HCT116 (cell line): Measurements from ENCODE around the gene PTH2. TPM values are rescaled to one million over a fixed set of nuclear protein-coding genes. Genes with fewer than 3 reads are reported as not detected.

Source experiments
- ATAC-seq: fragments of 200-7000 bp; cut with Tn5 transposase; 2 replicates; pipeline ENCODE4 v1.9.1; 2020; ENCODE audit warnings: mild to moderate bottlenecking, moderate library complexity
- BruUV-seq: library from RNA; stranded (reverse); fragments of 400-500 nt; replicated peaks from 2 replicates; lab custom pipeline; 2021; lab: Mats Ljungman, UMichigan
- CTCF ChIA-PET: fragments of 300-600 bp; sonication (Branson Sonifier 250); formaldehyde crosslinking; loops from one replicate; lab custom pipeline; 2021; ENCODE audit warnings: antibody characterized with exemption; lab: Charles Lee
- POLR2A ChIA-PET: fragments of 300-600, 350-600 bp; sonication (Branson Sonifier 250); formaldehyde crosslinking; loops from one replicate; lab custom pipeline; 2021; ENCODE audit warnings: antibody characterized with exemption; lab: Charles Lee
- RAD21 ChIA-PET, 2 experiments: fragments of 300-600 bp; sonication (Branson Sonifier 250); formaldehyde crosslinking; loops; one replicate each; lab custom pipeline; 2023; ENCODE audit warnings: low total read pairs in 2 of 2; ENCODE audit not compliant: uncharacterized antibody in 2 of 2, unreplicated experiment in 2 of 2, low non-redundant PET in 1 of 2; lab: Charles Lee
- DNase-seq: peaks from one replicate; pipeline ENCODE4 v3.0.0-alpha.2; 2010; ENCODE audit warnings: low read depth, low spot score
- H2AFZ ChIP-seq: fragments of 200-600 bp; shearing (Covaris generic), sonication (generic); 2 replicates; pipeline ENCODE4 v1.6.1; 2017; ENCODE audit warnings: low read depth, mixed run types, mixed read lengths, antibody characterized with exemption, low read length; ENCODE audit not compliant: poor library complexity, severe bottlenecking
- H3K27ac ChIP-seq: 2 replicates; pipeline ENCODE4 v1.5.1; 2012; ENCODE audit warnings: low read depth, low read length
- H3K27me3 ChIP-seq: fragments of 200-600 bp; sonication (generic); 2 replicates; pipeline ENCODE4 v1.6.1; 2016; ENCODE audit warnings: mixed run types, low read length, mixed read lengths; ENCODE audit not compliant: insufficient read depth
- H3K36me3 ChIP-seq, 2 experiments: fragments of 200-500 bp in 1 of 2; fragments of 200-600 bp in 1 of 2; sonication (Bioruptor generic) in 1 of 2; sonication (generic) in 1 of 2; 2 replicates each; pipeline versions ENCODE4 v1.5.1 to v1.6.1; 2014 to 2016; ENCODE audit warnings: low read length in 2 of 2, inconsistent platforms in 1 of 2, mixed read lengths in 1 of 2, mixed run types in 1 of 2; ENCODE audit not compliant: insufficient read depth in 2 of 2, control insufficient read depth in 1 of 2
- H3K4me1 ChIP-seq, 2 experiments: fragments of 200-600 bp in 1 of 2; sonication (generic) in 1 of 2; 2 replicates each; pipeline versions ENCODE4 v1.5.1 to v1.6.1; 2012 to 2017; ENCODE audit warnings: low read length in 2 of 2, inconsistent platforms in 1 of 2, mild to moderate bottlenecking in 1 of 2, mixed read lengths in 1 of 2, mixed run types in 1 of 2, moderate library complexity in 1 of 2; ENCODE audit not compliant: insufficient read depth in 2 of 2, control insufficient read depth in 1 of 2
- H3K4me2 ChIP-seq: fragments of 200-600 bp; sonication (generic); 2 replicates; pipeline ENCODE4 v1.6.1; 2017; ENCODE audit warnings: mixed run types, low read length, mixed read lengths
- H3K4me3 ChIP-seq, 2 experiments: fragments of 200-600 bp in 1 of 2; sonication (generic) in 1 of 2; replicated peaks in 1 of 2; 2 replicates each; pipeline ENCODE4 v1.5.1; 2011 to 2016; ENCODE audit warnings: low read length in 2 of 2, control low read depth in 1 of 2, low read depth in 1 of 2, mild to moderate bottlenecking in 1 of 2, mixed read lengths in 1 of 2, mixed run types in 1 of 2
- H3K79me2 ChIP-seq: fragments of 200-600 bp; sonication (generic); 2 replicates; pipeline ENCODE4 v1.6.1; 2017; ENCODE audit warnings: mild to moderate bottlenecking, mixed run types, low read length, moderate library complexity, mixed read lengths; ENCODE audit not compliant: insufficient read depth
- H3K9ac ChIP-seq: fragments of 200-600 bp; sonication (generic); 2 replicates; pipeline ENCODE4 v1.6.1; 2016; ENCODE audit warnings: low read length, mixed read lengths
- H3K9me2 ChIP-seq: fragments of 200-600 bp; sonication (generic), shearing (Covaris generic); 2 replicates; pipeline ENCODE4 v1.6.1; 2017; ENCODE audit warnings: mixed run types, mild to moderate bottlenecking, moderate library complexity; ENCODE audit not compliant: insufficient read depth
- H3K9me3 ChIP-seq, 2 experiments: fragments of 200-500 bp in 1 of 2; fragments of 200-600 bp in 1 of 2; sonication (Bioruptor generic) in 1 of 2; sonication (generic) in 1 of 2; 2 replicates each; pipeline ENCODE4 v1.6.1; 2014 to 2017; ENCODE audit warnings: low read length in 2 of 2, mixed read lengths in 2 of 2, inconsistent platforms in 1 of 2, low read depth in 1 of 2, mild to moderate bottlenecking in 1 of 2, mixed run types in 1 of 2, moderate library complexity in 1 of 2; ENCODE audit not compliant: control insufficient read depth in 1 of 2, insufficient read depth in 1 of 2
- H4K20me1 ChIP-seq: fragments of 200-600 bp; sonication (generic), shearing (Covaris generic); 2 replicates; pipeline ENCODE4 v1.6.1; 2017; ENCODE audit warnings: mixed run types, mild to moderate bottlenecking, moderate library complexity; ENCODE audit not compliant: insufficient read depth
- ATF3 ChIP-seq: IDR thresholded peaks from 2 replicates; pipeline ENCODE4 v1.6.1; 2012
- CBX3 ChIP-seq: IDR thresholded peaks from 2 replicates; pipeline ENCODE4 v1.6.1; 2012; ENCODE audit warnings: low read depth
- EGR1 ChIP-seq: IDR thresholded peaks from 2 replicates; pipeline ENCODE4 v1.6.1; 2012; ENCODE audit warnings: low read depth
- POLR2A ChIP-seq: IDR thresholded peaks from 2 replicates; pipeline ENCODE4 v1.7.0; 2011; ENCODE audit warnings: borderline replicate concordance; ENCODE audit not compliant: insufficient read depth, insufficient read length; ENCODE audit errors: extremely low read depth
- REST ChIP-seq: IDR thresholded peaks from 2 replicates; pipeline ENCODE4 v1.6.1; 2012; ENCODE audit warnings: low read depth
- SP1 ChIP-seq: IDR thresholded peaks from 2 replicates; pipeline ENCODE4 v1.6.1; 2012; ENCODE audit warnings: low read depth
- SRF ChIP-seq: IDR thresholded peaks from 2 replicates; pipeline ENCODE4 v1.6.1; 2012; ENCODE audit warnings: low read depth
- TCF7L2 ChIP-seq: IDR thresholded peaks from 2 replicates; pipeline ENCODE4 v1.7.0; 2011; ENCODE audit warnings: borderline replicate concordance, inconsistent platforms; ENCODE audit not compliant: insufficient read depth, insufficient read length; ENCODE audit errors: extremely low read depth
- ZBTB33 ChIP-seq: IDR thresholded peaks from 2 replicates; pipeline ENCODE4 v1.6.1; 2011; ENCODE audit warnings: mild to moderate bottlenecking, low read length, moderate library complexity; ENCODE audit not compliant: insufficient replicate concordance; ENCODE audit errors: extremely low read depth
- ZFX ChIP-seq: fragments of 450-650 bp; IDR thresholded peaks from 2 replicates; pipeline ENCODE4 v1.6.1; 2017
- ZNF274 ChIP-seq: fragments of 200-500 bp; sonication (Bioruptor generic); IDR thresholded peaks from 2 replicates; pipeline ENCODE4 v1.6.1; 2014; ENCODE audit warnings: mild to moderate bottlenecking, low read depth, low read length, inconsistent platforms
- intact Hi-C: fragments of 100-400 bp; cut with micrococcal nuclease; formaldehyde crosslinking; loops from 2 replicates; pipeline ENCODE4 v1.10.0; 2022
- total RNA-seq: library from RNA; stranded (reverse); gene quantifications from one replicate; pipeline ENCODE4 v1.2.1, GENCODE V29; 2021; ENCODE audit not compliant: unreplicated experiment
- TF ChIP-seq, protein P1 (sequence below), 3 experiments: fragments of 200-600 bp in 1 of 3; sonication (generic) in 1 of 3; IDR thresholded peaks in 2 of 3; conservative IDR thresholded peaks in 1 of 3; 2 replicates each; pipeline ENCODE4 v1.5.1; 2012 to 2017; ENCODE audit warnings: low read depth in 2 of 3, low read length in 2 of 3, antibody characterized with exemption in 1 of 3, borderline replicate concordance in 1 of 3, control low read depth in 1 of 3, mild to moderate bottlenecking in 1 of 3, mixed read lengths in 1 of 3, mixed run types in 1 of 3, moderate library complexity in 1 of 3; ENCODE audit not compliant: insufficient read depth in 1 of 3

Gene PTH2
- total RNA-seq, 1 experiment from 2014 or later = 9.5 TPM

GRCh38 chr19:49390131-49390928 lies 32.9 kb downstream of the PTH2 start:
- intact Hi-C loops = no loop called here
- H3K36me3 ChIP-seq = no peaks in the 10 kb centered on the region
- no peak for ATAC-seq
- TF ChIP-seq CBX3 (no peak), ZBTB33 (no peak), ZFX (no peak), ATF3 (no peak), EGR1 (no peak), TCF7L2 (no peak), SRF (no peak), POLR2A (no peak), SP1 (no peak), REST (no peak), ZNF274 (no peak)
- TF ChIP-seq, protein P1, sequence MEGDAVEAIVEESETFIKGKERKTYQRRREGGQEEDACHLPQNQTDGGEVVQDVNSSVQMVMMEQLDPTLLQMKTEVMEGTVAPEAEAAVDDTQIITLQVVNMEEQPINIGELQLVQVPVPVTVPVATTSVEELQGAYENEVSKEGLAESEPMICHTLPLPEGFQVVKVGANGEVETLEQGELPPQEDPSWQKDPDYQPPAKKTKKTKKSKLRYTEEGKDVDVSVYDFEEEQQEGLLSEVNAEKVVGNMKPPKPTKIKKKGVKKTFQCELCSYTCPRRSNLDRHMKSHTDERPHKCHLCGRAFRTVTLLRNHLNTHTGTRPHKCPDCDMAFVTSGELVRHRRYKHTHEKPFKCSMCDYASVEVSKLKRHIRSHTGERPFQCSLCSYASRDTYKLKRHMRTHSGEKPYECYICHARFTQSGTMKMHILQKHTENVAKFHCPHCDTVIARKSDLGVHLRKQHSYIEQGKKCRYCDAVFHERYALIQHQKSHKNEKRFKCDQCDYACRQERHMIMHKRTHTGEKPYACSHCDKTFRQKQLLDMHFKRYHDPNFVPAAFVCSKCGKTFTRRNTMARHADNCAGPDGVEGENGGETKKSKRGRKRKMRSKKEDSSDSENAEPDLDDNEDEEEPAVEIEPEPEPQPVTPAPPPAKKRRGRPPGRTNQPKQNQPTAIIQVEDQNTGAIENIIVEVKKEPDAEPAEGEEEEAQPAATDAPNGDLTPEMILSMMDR (IDR thresholded peaks at IDR 0.05 in 2 of 3, conservative IDR thresholded peaks at IDR 0.05 in 1 of 3; ENCODE audit: borderline replicate concordance in 1 of 3, insufficient read depth in 1 of 3, low read depth in 2 of 3, low read length in 2 of 3) = no peak
- TF ChIP-seq, all 23 proteins: peak for 0
- RAD21 ChIA-PET = interaction anchor here in 1 of 2 experiments (1.4 to 2.0 kb wide), 2 partner anchors 27 to 52 kb away, joined by 3 to 5 read pairs; partner anchors contain the start of gene DKKL1
- Histone ChIP-seq H3K4me3 (no peak overlapping the region), H3K9ac (no peak overlapping the region), H3K4me1 (peaks cover 3 to 10% of the 10 kb centered on the region in 2 experiments; a peak in 3 of 4 replicates), H3K9me2 (no peaks in the 10 kb centered on the region), H3K79me2 (no peaks in the 10 kb centered on the region), H3K27ac (no peak overlapping the region), H3K4me2 (no peak overlapping the region), H4K20me1 (no peaks in the 10 kb centered on the region), H2AFZ (no peak overlapping the region), H3K9me3 (no peaks in the 10 kb centered on the region), H3K27me3 (no peaks in the 10 kb centered on the region)
- DNase-seq = no peak
- POLR2A ChIA-PET = no interaction called here
- no TSS peak for BruUV-seq
- CTCF ChIA-PET = interaction anchor here (1.4 to 2.2 kb wide), 2 partner anchors 19 to 36 kb away, joined by 5 to 12 read pairs; partner anchors contain the start of gene GFY
